HEK293 (cell line): ENCODE measurements around the gene SKAP1.

Experiments used
- CTCF ChIA-PET: fragments of 350-600 bp; formaldehyde crosslinking; extraction: SDS; loops from one replicate; lab custom pipeline; 2021; ENCODE audit warnings: antibody characterized with exemption; lab: Yijun Ruan, JAX
- POLR2A ChIA-PET: fragments of 300-600 bp; formaldehyde crosslinking; extraction: SDS; loops from one replicate; lab custom pipeline; 2020; ENCODE audit warnings: antibody characterized with exemption, inconsistent platforms; lab: Yijun Ruan, JAX
- H3K27ac ChIP-seq: fragments of 200-500 bp; sonication (Bioruptor generic); 2 replicates; pipeline ENCODE4 v1.5.1; 2014; ENCODE audit warnings: low read depth, low read length, control low read depth, inconsistent platforms; ENCODE audit errors: extremely low read depth
- H3K36me3 ChIP-seq, 2 experiments: fragments of 200-500 bp in 1 of 2; sonication (Bioruptor generic) in 1 of 2; 1 replicate in 1 of 2; 2 replicates in 1 of 2; pipeline ENCODE4 v1.5.1; 2014 to 2017; ENCODE audit warnings: inconsistent platforms in 2 of 2, low read length in 2 of 2; ENCODE audit not compliant: control insufficient read depth in 2 of 2, insufficient read depth in 1 of 2
- H3K4me1 ChIP-seq: fragments of 200-500 bp; sonication (Bioruptor generic); 2 replicates; pipeline ENCODE4 v1.5.1; 2014; ENCODE audit warnings: mild to moderate bottlenecking, low read length, inconsistent platforms; ENCODE audit not compliant: control insufficient read depth, insufficient read depth
- H3K4me3 ChIP-seq: 2 replicates; pipeline ENCODE4 v1.5.1; 2011; ENCODE audit warnings: low read depth, mild to moderate bottlenecking, control low read depth, low read length, moderate library complexity
- H3K9me3 ChIP-seq: fragments of 200-500 bp; sonication (Bioruptor generic); 2 replicates; pipeline ENCODE4 v1.5.1; 2014; ENCODE audit warnings: low read depth, low read length, inconsistent platforms; ENCODE audit not compliant: control insufficient read depth, insufficient read depth
- MZF1 ChIP-seq: fragments of 450-650 bp; formaldehyde crosslinking; IDR thresholded peaks from 2 replicates; pipeline ENCODE4 v1.5.1; 2017; ENCODE audit warnings: missing biosample characterization, missing genetic modification characterization, borderline replicate concordance
- SCRT1 ChIP-seq: fragments of 450-650 bp; formaldehyde crosslinking; IDR thresholded peaks from 2 replicates; pipeline ENCODE4 v1.5.1; 2016; ENCODE audit warnings: missing biosample characterization, missing genetic modification characterization, borderline replicate concordance
- SCRT2 ChIP-seq: fragments of 450-650 bp; formaldehyde crosslinking; IDR thresholded peaks from 2 replicates; pipeline ENCODE4 v1.5.1; 2016; ENCODE audit warnings: missing biosample characterization, missing genetic modification characterization
- SP3 ChIP-seq: fragments of 450-650 bp; formaldehyde crosslinking; IDR thresholded peaks from 2 replicates; pipeline ENCODE4 v1.5.1; 2016; ENCODE audit warnings: missing biosample characterization, missing genetic modification characterization
- TRIM28 ChIP-seq: IDR thresholded peaks from 2 replicates; pipeline ENCODE4 v1.6.1; 2011; ENCODE audit warnings: low read length, control low read depth, borderline replicate concordance
- ZBTB1 ChIP-seq: fragments of 450-650 bp; formaldehyde crosslinking; IDR thresholded peaks from 2 replicates; pipeline ENCODE4 v1.5.1; 2016; ENCODE audit warnings: missing biosample characterization, missing genetic modification characterization
- ZBTB17 ChIP-seq: fragments of 450-650 bp; formaldehyde crosslinking; IDR thresholded peaks from 2 replicates; pipeline ENCODE4 v1.5.1; 2016; ENCODE audit warnings: missing biosample characterization, missing genetic modification characterization
- ZBTB48 ChIP-seq: fragments of 450-650 bp; formaldehyde crosslinking; IDR thresholded peaks from 2 replicates; pipeline ENCODE4 v1.5.1; 2016; ENCODE audit warnings: missing biosample characterization, missing genetic modification characterization
- ZFP41 ChIP-seq: fragments of 450-650 bp; formaldehyde crosslinking; IDR thresholded peaks from 2 replicates; pipeline ENCODE4 v1.5.1; 2016; ENCODE audit warnings: missing biosample characterization, missing genetic modification characterization, borderline replicate concordance
- ZNF146 ChIP-seq: fragments of 450-650 bp; formaldehyde crosslinking; IDR thresholded peaks from 2 replicates; pipeline ENCODE4 v1.5.1; 2016; ENCODE audit warnings: missing biosample characterization, missing genetic modification characterization
- ZNF175 ChIP-seq: fragments of 450-650 bp; formaldehyde crosslinking; IDR thresholded peaks from 2 replicates; pipeline ENCODE4 v1.5.1; 2016; ENCODE audit warnings: missing biosample characterization, missing genetic modification characterization
- ZNF18 ChIP-seq: fragments of 450-650 bp; formaldehyde crosslinking; IDR thresholded peaks from 2 replicates; pipeline ENCODE4 v1.5.1; 2016; ENCODE audit warnings: missing biosample characterization, missing genetic modification characterization
- ZNF202 ChIP-seq: fragments of 450-650 bp; formaldehyde crosslinking; IDR thresholded peaks from 2 replicates; pipeline ENCODE4 v1.5.1; 2016; ENCODE audit warnings: missing biosample characterization, missing genetic modification characterization, borderline replicate concordance
- ZNF211 ChIP-seq: fragments of 450-650 bp; formaldehyde crosslinking; IDR thresholded peaks from 2 replicates; pipeline ENCODE4 v1.5.1; 2016; ENCODE audit warnings: low read depth, missing biosample characterization, missing genetic modification characterization
- ZNF23 ChIP-seq: fragments of 450-650 bp; formaldehyde crosslinking; IDR thresholded peaks from 2 replicates; pipeline ENCODE4 v1.5.1; 2016; ENCODE audit warnings: missing biosample characterization, missing genetic modification characterization, borderline replicate concordance
- ZNF335 ChIP-seq: fragments of 450-650 bp; formaldehyde crosslinking; conservative IDR thresholded peaks from 2 replicates; pipeline ENCODE4 v1.5.1; 2016; ENCODE audit warnings: missing biosample characterization, missing genetic modification characterization
- ZNF350 ChIP-seq: fragments of 450-650 bp; formaldehyde crosslinking; IDR thresholded peaks from 2 replicates; pipeline ENCODE4 v1.5.0; 2017; ENCODE audit warnings: missing biosample characterization, mild to moderate bottlenecking, missing genetic modification characterization
- ZNF585B ChIP-seq: fragments of 450-650 bp; formaldehyde crosslinking; IDR thresholded peaks from 2 replicates; pipeline ENCODE4 v1.5.1; 2016; ENCODE audit warnings: missing biosample characterization, missing genetic modification characterization
- ZSCAN16 ChIP-seq: fragments of 450-650 bp; formaldehyde crosslinking; IDR thresholded peaks from 2 replicates; pipeline ENCODE4 v1.5.1; 2016; ENCODE audit warnings: missing biosample characterization, missing genetic modification characterization
- TF ChIP-seq, protein P1 (sequence below): fragments of 450-650 bp; formaldehyde crosslinking; IDR thresholded peaks from 2 replicates; pipeline ENCODE4 v1.5.1; 2016; ENCODE audit warnings: missing biosample characterization, missing genetic modification characterization, low read depth

The SKAP1 gene

GRCh38 chr17:48173191-48173984 lies 256.6 kb downstream of the SKAP1 start:
- no peaks in the 10 kb centered on the region for H3K4me1 ChIP-seq
- no peak overlapping the region for H3K27ac ChIP-seq
- ChIA-PET CTCF (interaction anchor here (0.9 to 6.1 kb wide), 11 partner anchors 7 to 162 kb away, joined by 3 to 52 read pairs (median 4); no protein-coding TSS in a partner anchor), POLR2A (no interaction called here)
- H3K9me3 ChIP-seq = no peaks in the 10 kb centered on the region
- TF ChIP-seq SCRT1 (tag by site-specific recombination) (no peak), TRIM28 (no peak), ZSCAN16 (no peak), ZNF585B (no peak), ZNF146 (tag by site-specific recombination) (no peak), SCRT2 (tag by site-specific recombination) (no peak), ZNF350 (tag by site-specific recombination) (no peak)
- no peak overlapping the region for H3K4me3 ChIP-seq
- no peaks in the 10 kb centered on the region for H3K36me3 ChIP-seq

DNA sequence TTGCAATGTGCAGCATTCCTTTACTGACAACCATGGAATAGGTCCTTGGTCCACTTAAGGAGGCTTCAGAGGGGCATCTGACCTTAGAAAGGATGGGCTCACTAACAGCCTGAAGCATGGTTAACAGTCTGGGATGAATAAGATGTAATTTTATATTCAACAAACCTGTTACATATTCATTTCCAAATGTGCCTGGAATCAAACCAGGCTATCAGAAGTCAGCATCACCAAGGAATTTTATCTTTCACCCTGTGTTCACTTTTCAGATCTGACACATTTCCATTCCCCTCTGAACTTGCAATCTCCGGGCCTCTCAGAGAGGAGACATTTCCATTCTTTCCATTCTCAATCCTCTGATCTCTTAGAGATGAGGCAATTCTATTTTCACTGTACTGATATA lies 260.1 kb downstream of the SKAP1 start:
- H3K4me1 ChIP-seq = no peaks in the 10 kb centered on the region
- no peak for TF ChIP-seq ZFP41 (tag by site-specific recombination)
- no peak for TF ChIP-seq ZNF175 (tag by site-specific recombination)
- TF ChIP-seq ZBTB17 (tag by site-specific recombination) = no peak
- TF ChIP-seq ZNF18 (tag by site-specific recombination) = no peak
- no peak for TF ChIP-seq ZNF211
- no peak for TF ChIP-seq ZNF335 (tag by site-specific recombination)
- TF ChIP-seq, protein P1, sequence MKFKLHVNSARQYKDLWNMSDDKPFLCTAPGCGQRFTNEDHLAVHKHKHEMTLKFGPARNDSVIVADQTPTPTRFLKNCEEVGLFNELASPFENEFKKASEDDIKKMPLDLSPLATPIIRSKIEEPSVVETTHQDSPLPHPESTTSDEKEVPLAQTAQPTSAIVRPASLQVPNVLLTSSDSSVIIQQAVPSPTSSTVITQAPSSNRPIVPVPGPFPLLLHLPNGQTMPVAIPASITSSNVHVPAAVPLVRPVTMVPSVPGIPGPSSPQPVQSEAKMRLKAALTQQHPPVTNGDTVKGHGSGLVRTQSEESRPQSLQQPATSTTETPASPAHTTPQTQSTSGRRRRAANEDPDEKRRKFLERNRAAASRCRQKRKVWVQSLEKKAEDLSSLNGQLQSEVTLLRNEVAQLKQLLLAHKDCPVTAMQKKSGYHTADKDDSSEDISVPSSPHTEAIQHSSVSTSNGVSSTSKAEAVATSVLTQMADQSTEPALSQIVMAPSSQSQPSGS (tag by site-specific recombination) = no peak
- TF ChIP-seq ZNF23 (tag by site-specific recombination) = no peak
- no peak for TF ChIP-seq ZNF202 (tag by site-specific recombination)
- TF ChIP-seq SP3 (tag by site-specific recombination) = no peak
- TF ChIP-seq MZF1 (tag by site-specific recombination) = no peak
- no peak for TF ChIP-seq ZBTB48
- ChIA-PET CTCF (interaction anchor here (0.6 to 6.1 kb wide), 2 partner anchors 11 to 233 kb away, joined by 5 to 52 read pairs; no protein-coding TSS in a partner anchor), POLR2A (no interaction called here)
- H3K9me3 ChIP-seq = no peaks in the 10 kb centered on the region
- no peak overlapping the region for H3K4me3 ChIP-seq
- no peaks in the 10 kb centered on the region for H3K36me3 ChIP-seq
- no peak overlapping the region for H3K27ac ChIP-seq

DNA sequence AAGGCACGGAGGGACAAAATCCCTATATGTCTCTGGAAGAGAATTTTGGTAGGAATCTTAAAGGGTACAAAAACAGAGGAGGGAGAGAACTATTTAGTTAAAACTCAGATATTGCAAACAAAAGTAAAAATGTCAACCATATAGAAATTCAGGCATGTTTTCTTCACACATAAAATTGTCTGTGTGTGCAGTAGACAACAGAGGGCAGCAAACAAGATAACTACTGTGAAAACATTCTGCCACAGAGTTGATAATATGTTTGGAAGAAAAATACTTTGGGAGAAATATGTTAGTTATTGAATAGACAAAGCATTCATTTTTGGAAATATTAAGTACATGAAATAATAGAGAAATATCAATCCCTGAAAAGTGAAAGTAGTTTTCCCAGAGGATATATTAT lies 266.2 kb downstream of the SKAP1 start:
- no peak overlapping the region for H3K27ac ChIP-seq
- no peaks in the 10 kb centered on the region for H3K9me3 ChIP-seq
- ChIA-PET CTCF (interaction anchor here (0.6 to 1.3 kb wide), 4 partner anchors 18 to 1272 kb away, joined by 3 to 5 read pairs (median 4); no protein-coding TSS in a partner anchor), POLR2A (no interaction called here)
- H3K4me1 ChIP-seq = peaks cover 36% of the 10 kb centered on the region
- TF ChIP-seq ZBTB1 = no peak
- no peak overlapping the region for H3K4me3 ChIP-seq
- H3K36me3 ChIP-seq = no peaks in the 10 kb centered on the region
